GM19035 (cell line): ENCODE results near the gene SHOC2.

ENCODE experiments used
- ATAC-seq: cut with Tn5 transposase; IDR thresholded peaks from one replicate; pipeline ENCODE4 v1.9.1; 2021; ENCODE audit not compliant: unreplicated experiment

Gene SHOC2

GRCh38 chr10:111039522-111039921 lies 120.1 kb downstream of the SHOC2 start:
- no peak for ATAC-seq

- ATAC-seq, result no peak
These were observed 137.6 kb downstream of the SHOC2 start for GRCh38 chr10:111057006-111057405.
